ENCODE data around the gene GLI3. TPM values are rescaled to one million over a fixed set of nuclear protein-coding genes. Genes with fewer than 3 reads are reported as not detected.

GLI3 gene
- total RNA-seq, 2 donors from 2014 or later = 0.17 to 0.74 TPM

GRCh38 chr7:41997151-41997550 is 239.9 kb downstream of the GLI3 start:
- Mint-ChIP-seq H3K4me1 (no peaks in the 10 kb centered on the region), H3K27me3 (peaks cover 12% of the 10 kb centered on the region), H3K4me3 (no peak overlapping the region), H3K9me3 (no peaks in the 10 kb centered on the region), H3K36me3 (ENCODE audit: low read depth) (no peaks in the 10 kb centered on the region), H3K27ac (no peak overlapping the region)
- no peak for ATAC-seq (replicated peaks)

- H3K4me1 Mint-ChIP-seq = no peaks in the 10 kb centered on the region
- H3K27me3 Mint-ChIP-seq = peaks cover 12% of the 10 kb centered on the region
- H3K4me3 Mint-ChIP-seq = no peak overlapping the region
- H3K9me3 Mint-ChIP-seq = no peaks in the 10 kb centered on the region
- H3K27ac Mint-ChIP-seq = no peak overlapping the region
- no peaks in the 10 kb centered on the region for H3K36me3 Mint-ChIP-seq (ENCODE audit: low read depth)
- ATAC-seq (replicated peaks) = no peak
Observed at GRCh38 chr7:41996381-41997035, 240.5 kb downstream of the GLI3 start.

- no peaks in the 10 kb centered on the region for H3K9me3 Mint-ChIP-seq
- no peak overlapping the region for H3K4me3 Mint-ChIP-seq
- H3K36me3 Mint-ChIP-seq (ENCODE audit: low read depth) = no peaks in the 10 kb centered on the region
- H3K27me3 Mint-ChIP-seq = peaks cover 12% of the 10 kb centered on the region
- H3K4me1 Mint-ChIP-seq = no peaks in the 10 kb centered on the region
- H3K27ac Mint-ChIP-seq = no peak overlapping the region
- no peak for ATAC-seq (replicated peaks)
Observed at GRCh38 chr7:41995632-41996271, 241.3 kb downstream of the GLI3 start.

- Mint-ChIP-seq H3K9me3 (no peaks in the 10 kb centered on the region), H3K4me3 (no peak overlapping the region), H3K4me1 (no peaks in the 10 kb centered on the region), H3K27ac (no peak overlapping the region), H3K36me3 (ENCODE audit: low read depth) (no peaks in the 10 kb centered on the region), H3K27me3 (peaks cover 10% of the 10 kb centered on the region)
- no peak for ATAC-seq (replicated peaks)
Observed at GRCh38 chr7:41994746-41995110, 242.3 kb downstream of the GLI3 start.

- H3K36me3 Mint-ChIP-seq (ENCODE audit: low read depth) = no peaks in the 10 kb centered on the region
- no peaks in the 10 kb centered on the region for H3K9me3 Mint-ChIP-seq
- no peak overlapping the region for H3K4me3 Mint-ChIP-seq
- H3K27ac Mint-ChIP-seq = no peak overlapping the region
- peaks cover 6% of the 10 kb centered on the region for H3K27me3 Mint-ChIP-seq
- no peak for ATAC-seq (replicated peaks)
- no peaks in the 10 kb centered on the region for H3K4me1 Mint-ChIP-seq
Observed at GRCh38 chr7:41994036-41994745, 242.8 kb downstream of the GLI3 start.

DNA sequence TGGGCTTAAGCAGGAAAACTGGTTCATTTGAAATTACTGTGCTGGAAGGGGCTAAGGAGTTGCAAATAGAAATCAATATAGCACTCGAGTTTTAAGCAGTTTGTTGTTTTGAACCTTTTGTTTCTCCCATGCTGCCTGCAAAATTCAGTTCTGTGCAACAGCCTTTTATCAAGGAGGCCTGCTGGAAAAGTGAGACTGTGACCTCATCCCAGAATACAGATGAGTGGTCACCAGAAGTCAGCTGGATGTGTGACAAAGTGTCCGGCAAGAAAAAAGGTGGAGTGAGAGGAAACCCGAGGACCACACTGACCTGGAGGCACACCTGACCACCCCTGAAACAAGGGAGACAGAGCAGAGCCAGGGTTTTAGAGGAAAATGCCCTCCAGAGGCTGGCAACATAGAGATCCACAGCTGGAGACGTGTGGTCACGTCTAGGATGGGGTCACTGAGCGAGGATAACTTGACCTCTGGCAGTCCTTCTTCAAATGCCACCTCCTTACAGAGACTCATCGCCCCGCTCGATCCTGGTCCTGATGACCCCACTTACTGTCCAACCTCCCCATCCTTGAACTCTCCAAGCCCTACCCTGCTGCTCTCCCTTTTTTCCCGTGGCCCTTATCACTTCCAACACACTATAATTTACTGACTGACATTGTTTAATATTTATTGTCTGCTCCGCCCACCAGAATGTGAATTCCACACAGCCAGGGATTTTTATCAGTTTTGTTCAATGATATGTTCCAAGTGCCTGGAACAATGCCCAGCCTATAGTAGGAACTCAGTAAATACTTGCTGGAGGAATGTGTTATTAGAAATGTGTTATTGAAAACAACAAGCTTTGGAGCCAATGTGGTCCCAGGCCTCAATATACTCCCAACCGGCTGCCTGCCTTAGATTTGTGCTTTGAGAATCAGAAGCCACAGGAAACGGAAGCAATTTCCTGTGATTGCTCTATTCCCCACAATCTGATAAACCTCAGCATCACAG is 243.8 kb downstream of the GLI3 start:
- no peak for ATAC-seq (replicated peaks)
- Mint-ChIP-seq H3K36me3 (ENCODE audit: low read depth) (no peaks in the 10 kb centered on the region), H3K9me3 (no peaks in the 10 kb centered on the region), H3K4me1 (no peaks in the 10 kb centered on the region), H3K27ac (no peak overlapping the region), H3K27me3 (peaks cover 3% of the 10 kb centered on the region), H3K4me3 (no peak overlapping the region)

DNA sequence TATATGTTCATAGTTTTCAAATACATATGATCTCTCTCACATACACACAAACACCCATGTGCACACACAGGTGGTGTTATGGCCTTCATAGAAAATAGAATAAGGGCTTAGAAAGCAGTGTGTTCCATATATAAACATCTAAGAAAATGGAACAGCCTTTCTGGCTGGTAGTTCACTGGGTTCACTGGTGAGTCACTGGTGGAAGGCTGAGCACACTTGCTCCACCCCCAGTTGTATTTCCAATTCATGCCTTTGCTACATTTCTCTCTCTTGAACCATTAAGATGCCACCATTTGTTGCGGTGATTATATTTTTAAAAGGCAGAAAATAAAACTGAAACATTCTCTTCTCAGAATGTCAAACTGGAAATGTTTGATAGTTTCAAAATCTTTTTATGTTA is 252.1 kb downstream of the GLI3 start:
- Mint-ChIP-seq H3K27ac (no peak overlapping the region), H3K9me3 (no peaks in the 10 kb centered on the region), H3K36me3 (ENCODE audit: low read depth) (no peaks in the 10 kb centered on the region), H3K4me1 (no peaks in the 10 kb centered on the region), H3K4me3 (no peak overlapping the region), H3K27me3 (peaks cover 9% of the 10 kb centered on the region)
- ATAC-seq (replicated peaks) = no peak

- no peak overlapping the region for H3K4me3 Mint-ChIP-seq
- ATAC-seq (replicated peaks) = no peak
- no peaks in the 10 kb centered on the region for H3K36me3 Mint-ChIP-seq (ENCODE audit: low read depth)
- no peak overlapping the region for H3K27ac Mint-ChIP-seq
- H3K27me3 Mint-ChIP-seq = peaks cover 9% of the 10 kb centered on the region
- H3K4me1 Mint-ChIP-seq = no peaks in the 10 kb centered on the region
- H3K9me3 Mint-ChIP-seq = no peaks in the 10 kb centered on the region
Observed at GRCh38 chr7:41981046-41982040, 255.7 kb downstream of the GLI3 start.

GRCh38 chr7:41979834-41980307 is 257.1 kb downstream of the GLI3 start:
- no peaks in the 10 kb centered on the region for H3K9me3 Mint-ChIP-seq
- H3K4me3 Mint-ChIP-seq = no peak overlapping the region
- no peak for ATAC-seq (replicated peaks)
- H3K36me3 Mint-ChIP-seq (ENCODE audit: low read depth) = no peaks in the 10 kb centered on the region
- peaks cover 7% of the 10 kb centered on the region for H3K27me3 Mint-ChIP-seq
- no peaks in the 10 kb centered on the region for H3K4me1 Mint-ChIP-seq
- no peak overlapping the region for H3K27ac Mint-ChIP-seq

- no peaks in the 10 kb centered on the region for H3K9me3 Mint-ChIP-seq
- H3K36me3 Mint-ChIP-seq (ENCODE audit: low read depth) = no peaks in the 10 kb centered on the region
- no peak overlapping the region for H3K27ac Mint-ChIP-seq
- no peak overlapping the region for H3K4me3 Mint-ChIP-seq
- no peak for ATAC-seq (replicated peaks)
- no peaks in the 10 kb centered on the region for H3K4me1 Mint-ChIP-seq
- peaks cover 7% of the 10 kb centered on the region for H3K27me3 Mint-ChIP-seq
Observed at GRCh38 chr7:41978858-41979257, 258.2 kb downstream of the GLI3 start.

DNA sequence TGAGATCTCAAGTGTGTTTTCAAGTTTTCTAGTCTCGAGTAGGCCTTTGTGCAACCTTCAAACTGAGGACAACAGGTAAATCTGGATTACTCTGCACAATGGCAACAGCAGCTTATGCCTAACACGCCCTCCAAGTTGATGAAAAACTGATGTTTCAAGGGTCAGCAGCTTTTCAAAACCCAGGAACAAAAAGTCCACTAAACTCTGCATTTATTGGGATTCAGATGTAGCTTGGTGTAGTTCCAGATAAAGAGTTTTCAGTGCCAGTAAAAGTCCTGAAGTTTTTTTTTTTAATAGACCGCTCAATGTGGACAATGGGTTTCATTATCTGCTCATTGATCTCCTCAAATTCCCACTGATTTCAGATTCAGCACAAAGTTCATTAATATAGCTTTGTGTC is 259.3 kb downstream of the GLI3 start:
- no peak for ATAC-seq (replicated peaks)
- Mint-ChIP-seq H3K36me3 (ENCODE audit: low read depth) (no peaks in the 10 kb centered on the region), H3K27me3 (peaks cover 7% of the 10 kb centered on the region), H3K4me3 (no peak overlapping the region), H3K4me1 (no peaks in the 10 kb centered on the region), H3K27ac (no peak overlapping the region), H3K9me3 (no peaks in the 10 kb centered on the region)

GRCh38 chr7:41977151-41977651 is 259.8 kb downstream of the GLI3 start:
- H3K27ac Mint-ChIP-seq = no peak overlapping the region
- peaks cover 7% of the 10 kb centered on the region for H3K27me3 Mint-ChIP-seq
- no peaks in the 10 kb centered on the region for H3K36me3 Mint-ChIP-seq (ENCODE audit: low read depth)
- H3K9me3 Mint-ChIP-seq = no peaks in the 10 kb centered on the region
- H3K4me3 Mint-ChIP-seq = no peak overlapping the region
- H3K4me1 Mint-ChIP-seq = no peaks in the 10 kb centered on the region
- ATAC-seq (replicated peaks) = no peak

GRCh38 chr7:41976411-41976810 is 260.6 kb downstream of the GLI3 start:
- Mint-ChIP-seq H3K4me3 (no peak overlapping the region), H3K27ac (no peak overlapping the region), H3K4me1 (no peaks in the 10 kb centered on the region), H3K27me3 (peaks cover 7% of the 10 kb centered on the region), H3K36me3 (ENCODE audit: low read depth) (no peaks in the 10 kb centered on the region), H3K9me3 (no peaks in the 10 kb centered on the region)
- ATAC-seq (replicated peaks) = no peak

Measured in activated T-helper 17 cell treated with anti-CD3 and anti-CD28 coated beads, Interleukin-2, amount 50 U/mL, for 72 hours (primary cell).